ENCODE measurements around the gene MYLK. TPM values are rescaled to one million over a fixed set of nuclear protein-coding genes. Genes with fewer than 3 reads are reported as not detected.
"Not testable (repeated sequence)": the region's sequence is repeated elsewhere in the genome, so short reads cannot be mapped to it uniquely, and the experiment has no call there.

The MYLK gene
- total and polyA plus RNA-seq, 2 of the 4 experiments (the other 2 are of a cell fraction): 299 to 484 TPM

DNA sequence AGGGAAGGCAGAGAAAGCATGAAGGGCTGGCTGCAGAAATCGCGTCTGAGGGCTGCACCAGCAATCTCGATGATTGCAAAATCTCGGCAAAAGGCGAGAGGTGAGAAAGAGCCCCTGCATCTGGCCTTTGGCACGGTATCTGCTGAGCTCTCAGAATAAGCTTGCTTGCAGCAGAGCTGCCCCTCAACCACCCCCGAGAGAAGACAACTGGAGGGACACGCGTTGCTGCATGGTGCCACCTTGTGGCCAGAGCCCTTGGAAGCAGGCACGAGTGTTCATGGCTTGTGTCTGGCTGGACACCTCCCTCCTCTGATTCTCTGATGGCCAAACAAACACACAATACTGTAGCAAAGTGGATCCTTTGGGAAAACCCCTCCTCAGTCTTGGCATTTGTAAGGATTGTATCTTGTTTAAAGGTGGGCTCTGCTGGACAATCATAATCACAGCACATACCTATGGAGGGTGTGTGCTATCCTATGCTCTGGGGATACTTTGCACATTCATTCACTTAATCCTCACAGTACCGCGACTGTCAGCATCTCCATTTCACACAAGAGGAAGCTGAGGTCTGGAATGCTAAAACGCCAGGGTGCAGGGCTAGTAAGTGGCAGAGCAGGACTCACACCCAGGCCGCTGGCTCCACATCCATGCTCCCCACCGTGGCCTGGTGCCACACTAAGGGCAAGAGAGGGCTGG, 164.9 kb downstream of the MYLK start:
- DNase-seq (peak; percentile 77), ATAC-seq (ENCODE audit: low read depth) (peak; percentile 65)
- peaks cover 10 to 42% of the 10 kb centered on the region in 2 experiments; a peak in 3 of 4 replicates for H3K79me1 ChIP-seq (ENCODE audit: low read depth in 1 of 2, low read length in 2 of 2)
- H3K4me1 ChIP-seq (ENCODE audit: control insufficient read depth, insufficient read depth, low read length): peaks cover 20% of the 10 kb centered on the region
- H2AK5ac ChIP-seq (ENCODE audit: low read depth, low read length): peak overlapping the region; percentile 80; the same call in 1 of the 2 replicates
- peak overlapping the region; percentile 1; the same call in 1 of the 2 replicates for H2BK20ac ChIP-seq (ENCODE audit: low read depth, low read length)
- H4K20me1 ChIP-seq (ENCODE audit: insufficient read depth, low read length); POLR2A ChIA-PET (ENCODE audit: unreplicated experiment); H3K56ac ChIP-seq (ENCODE audit: extremely low read depth, insufficient read depth, low read length); BruUV-seq (replicated peaks); dilution Hi-C loops (cut with HindIII; ENCODE audit: low sequenced_read_pairs, unreplicated experiment); H3K18ac ChIP-seq (ENCODE audit: low read depth, low read length); H2AFZ ChIP-seq (replicated peaks; ENCODE audit: low read length, poor library complexity); H3K9ac ChIP-seq (ENCODE audit: low read depth, low read length); H2AK9ac ChIP-seq (replicated peaks; ENCODE audit: low read depth, low read length, poor library complexity); H3K4me2 ChIP-seq (ENCODE audit: low read depth, low read length); H2BK15ac ChIP-seq (ENCODE audit: low read depth, low read length); H4K5ac ChIP-seq (ENCODE audit: low read depth, low read length); H3K4me3 ChIP-seq (ENCODE audit: insufficient read depth, low read depth, low read length); H3K9me3 ChIP-seq (ENCODE audit: control insufficient read depth, insufficient read depth, low read length); H3K27me3 ChIP-seq (ENCODE audit: control insufficient read depth, insufficient read depth, low read length): not testable (repeated sequence)
- peak overlapping the region; percentile 75 for H3K14ac ChIP-seq (replicated peaks; ENCODE audit: low read depth, low read length)
- H2BK120ac ChIP-seq (ENCODE audit: low read depth, low read length): peak overlapping the region; percentile 83
- peak overlapping the region; percentile 67; the same call in 1 of the 2 replicates for H3K27ac ChIP-seq (ENCODE audit: insufficient read depth, low read length)
- peak overlapping the region; percentile 55 for H2BK5ac ChIP-seq (ENCODE audit: low read depth, low read length, poor library complexity, severe bottlenecking)
- peak; percentile 69 for TF ChIP-seq RAD21 (IDR thresholded peaks at IDR 0.05; ENCODE audit: low read length)
- TF ChIP-seq SMC3 (IDR thresholded peaks at IDR 0.05; ENCODE audit: low read depth, low read length): peak; percentile 67
- peak; percentile 53; the same call in 1 of the 2 replicates for TF ChIP-seq BHLHE40 (IDR thresholded peaks at IDR 0.05; ENCODE audit: low read depth, low read length)
- peak; percentile 67 for TF ChIP-seq CTCF (conservative IDR thresholded peaks at IDR 0.05; ENCODE audit: low read depth, low read length)
- intact Hi-C loops (cut with micrococcal nuclease): loop anchor here (1.0 kb wide), 2 partner anchors 67 to 134 kb away; partner anchors contain the start of gene HACD2
- H4K8ac ChIP-seq (ENCODE audit: low read depth in 2 of 2, low read length in 2 of 2): peak overlapping the region in 1 of 2 experiments; percentile 48; a peak in 1 of 4 replicates
- H4K91ac ChIP-seq (ENCODE audit: insufficient read depth, low read depth, low read length): peak overlapping the region; percentile 95
- H3K36me3 ChIP-seq (ENCODE audit: control insufficient read depth, insufficient read depth, low read length): peaks cover 47% of the 10 kb centered on the region
- in situ Hi-C loops (cut with MboI; ENCODE audit: low sequenced_read_pairs): loop anchor here (5.0 kb wide), 1 partner anchor 77 kb away; no protein-coding TSS in a partner anchor
- peak overlapping the region; percentile 37; the same call in 1 of the 2 replicates for H3K23ac ChIP-seq (ENCODE audit: low read depth, low read length)
- H3K4ac ChIP-seq (ENCODE audit: low read depth, low read length): peak overlapping the region; percentile 78
- H3K9me1 ChIP-seq (ENCODE audit: insufficient read depth, low read length): peaks cover 13% of the 10 kb centered on the region
- CTCF ChIA-PET: interaction anchor here (0.6 to 1.2 kb wide), 5 partner anchors 15 to 77 kb away, joined by 3 to 4 read pairs (median 3); no protein-coding TSS in a partner anchor
- WGBS, 2 experiments (ENCODE audit: extremely low coverage in 2 of 2, insufficient read length in 1 of 2): 0% methylated on average over 3 of the region's 15 CpGs; no CpG with 5 or more reads in 1 of the 2 experiments

Measured in IMR-90 (cell line).